GM21367 (cell line): ENCODE measurements around the gene NAPEPLD.
A peak's percentile ranks its signal among the peaks of the same experiment; 100 is the strongest.
"Not testable (repeated sequence)": the region's sequence is repeated elsewhere in the genome, so short reads cannot be mapped to it uniquely, and the experiment has no call there.

Source experiments
- ATAC-seq: cut with Tn5 transposase; IDR thresholded peaks from one replicate; pipeline ENCODE4 v1.9.1; 2021; ENCODE audit not compliant: unreplicated experiment

Gene NAPEPLD

GRCh38 chr7:103148994-103149807, at the start of gene NAPEPLD:
Gene NAPEPLD (minus strand): TSS chr7:103149099. CDS start chr7:103128776, 20,323 bp downstream.
- ATAC-seq = peak; percentile 77

- not testable (repeated sequence) for ATAC-seq
These were observed 49.2 kb upstream of the NAPEPLD start for GRCh38 chr7:103198079-103198478.

DNA sequence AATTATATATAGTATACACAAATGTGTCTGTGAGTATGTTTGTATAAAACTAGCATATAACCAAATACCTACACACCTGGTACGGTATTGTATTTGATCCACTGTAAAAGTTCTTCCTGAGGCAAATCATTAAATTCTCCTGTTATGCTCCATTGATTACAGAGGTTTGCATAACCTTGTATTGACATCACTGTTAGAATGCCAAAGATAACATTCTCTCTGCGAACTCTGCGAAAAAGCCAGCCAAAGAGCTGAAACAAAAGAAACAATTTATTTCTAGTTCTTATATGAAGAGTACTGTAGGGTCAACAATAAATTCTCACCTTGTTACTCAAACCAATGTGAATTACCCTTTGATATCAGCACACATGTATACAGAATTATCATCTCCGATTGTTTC, 46.5 kb upstream of the NAPEPLD start:
- not testable (repeated sequence) for ATAC-seq

GRCh38 chr7:103172415-103173146, 23.7 kb upstream of the NAPEPLD start:
- not testable (repeated sequence) for ATAC-seq

DNA sequence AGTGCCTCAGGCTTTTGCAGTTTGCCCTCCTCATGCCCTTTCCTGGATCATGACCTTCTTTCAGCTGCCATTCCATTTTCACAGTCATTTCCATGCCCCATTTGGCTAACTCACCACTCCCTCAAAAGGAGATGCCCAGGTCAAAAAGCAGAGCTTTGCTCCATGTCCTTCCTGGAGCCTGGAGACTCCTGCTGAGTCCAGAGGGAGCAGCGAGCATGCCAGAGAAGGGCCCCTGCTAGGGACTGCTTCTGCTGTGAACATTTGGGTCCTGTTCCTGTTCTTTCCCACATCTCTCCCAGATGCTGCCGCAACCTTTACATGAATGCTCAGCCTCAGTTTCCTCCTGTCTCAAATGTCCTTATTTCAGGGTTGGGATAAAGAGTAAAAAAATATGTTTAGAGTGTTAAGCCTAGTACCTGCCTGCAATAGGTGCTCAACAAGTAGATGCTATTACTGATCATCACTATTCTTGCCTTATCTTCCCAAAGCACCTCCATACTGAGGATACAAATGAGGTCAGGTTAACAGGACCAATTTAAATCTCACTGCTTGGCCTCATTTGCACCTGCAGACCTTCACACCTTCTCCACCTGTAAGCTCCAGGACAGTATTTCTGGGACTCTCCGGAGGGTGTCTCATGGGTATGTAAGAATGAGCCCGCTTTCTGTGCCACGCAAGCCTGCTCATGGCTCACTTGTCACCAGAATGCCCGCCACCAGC, 23.0 kb upstream of the NAPEPLD start:
- not testable (repeated sequence) for ATAC-seq

DNA sequence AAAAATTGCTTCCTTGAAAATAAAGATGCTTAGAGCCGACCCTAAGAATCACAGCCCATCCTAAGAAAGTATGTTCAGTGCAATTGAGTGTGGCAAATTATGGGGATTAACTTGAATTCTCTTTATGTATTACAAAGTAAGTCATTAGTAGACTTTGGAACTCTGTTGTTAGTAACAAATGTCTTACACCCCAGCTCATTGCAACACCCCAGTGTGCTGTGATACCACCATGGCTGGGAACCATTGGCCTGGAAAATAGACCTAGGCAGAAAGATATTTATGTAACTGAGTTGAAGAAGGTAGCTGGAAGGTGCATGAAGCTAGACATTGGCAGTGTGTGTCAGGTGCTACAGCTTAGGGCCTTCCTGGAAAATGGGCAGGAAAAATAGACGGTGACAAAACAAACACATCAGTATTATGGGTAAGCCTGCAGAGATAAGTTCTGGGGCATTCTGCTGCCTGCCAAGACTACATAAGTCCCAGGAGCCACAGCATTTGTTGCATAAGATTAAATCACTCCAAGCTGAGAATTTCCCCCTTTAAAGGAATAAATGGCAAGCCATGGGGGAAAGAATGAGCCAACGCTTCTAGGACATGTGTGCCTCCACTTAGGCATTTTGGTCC, 18.1 kb upstream of the NAPEPLD start:
- not testable (repeated sequence) for ATAC-seq

GRCh38 chr7:103163087-103163825, 14.4 kb upstream of the NAPEPLD start:
- not testable (repeated sequence) for ATAC-seq

GRCh38 chr7:103162641-103163040, 13.7 kb upstream of the NAPEPLD start:
- not testable (repeated sequence) for ATAC-seq

GRCh38 chr7:103161998-103162616, 13.2 kb upstream of the NAPEPLD start:
- not testable (repeated sequence) for ATAC-seq

DNA sequence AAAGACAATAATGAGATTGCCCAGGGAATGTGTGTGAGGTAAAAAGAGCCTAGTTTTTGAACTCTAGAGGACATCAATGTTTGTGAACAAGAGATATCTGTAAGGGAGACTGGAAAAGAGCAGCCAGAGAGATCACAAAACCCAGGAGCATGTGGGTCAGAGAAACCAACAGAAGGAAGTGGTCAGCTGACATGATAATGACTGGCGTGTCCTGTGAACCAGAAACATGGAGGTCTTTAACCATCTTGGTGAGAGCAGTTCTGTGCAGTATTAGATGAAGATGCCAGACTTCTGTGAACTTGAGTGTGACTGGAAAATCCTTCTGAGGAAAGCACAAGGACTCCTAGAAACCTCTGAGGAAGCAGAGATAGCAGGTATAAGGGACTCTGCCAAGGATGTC, 10.2 kb upstream of the NAPEPLD start:
- not testable (repeated sequence) for ATAC-seq

DNA sequence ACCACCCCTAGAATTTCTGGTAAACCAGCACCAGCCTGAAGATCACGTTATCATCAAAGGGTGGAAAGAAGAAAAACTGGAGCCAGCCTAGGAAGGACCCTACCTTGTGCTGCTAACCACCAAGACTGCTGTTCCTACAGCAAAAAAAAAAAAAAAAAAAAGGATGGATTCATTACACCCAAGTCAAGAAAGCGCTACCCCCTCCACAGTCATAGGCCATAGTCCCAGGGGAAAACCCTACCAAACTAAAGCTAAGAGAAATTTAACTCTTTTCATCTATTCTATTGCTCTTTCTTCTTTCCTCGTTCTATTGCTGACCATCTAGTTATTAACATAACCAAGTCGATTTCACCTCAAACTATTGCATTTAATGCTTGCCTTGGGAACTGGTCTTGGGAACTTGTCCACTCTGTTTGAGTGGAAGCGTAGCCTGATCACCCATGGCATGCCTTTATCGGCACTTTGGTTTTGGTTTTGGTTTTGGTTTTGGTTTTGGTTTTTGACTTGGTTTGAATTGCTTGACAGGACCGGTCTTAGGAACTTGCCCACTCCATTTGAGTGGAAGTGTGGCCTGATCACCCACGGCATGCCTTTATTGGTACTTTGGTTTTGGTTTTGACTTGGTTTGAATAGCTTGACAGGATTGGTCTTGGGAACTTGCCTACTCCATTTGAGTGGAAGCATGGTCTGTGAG, 6.6 kb upstream of the NAPEPLD start:
- ATAC-seq = not testable (repeated sequence)

DNA sequence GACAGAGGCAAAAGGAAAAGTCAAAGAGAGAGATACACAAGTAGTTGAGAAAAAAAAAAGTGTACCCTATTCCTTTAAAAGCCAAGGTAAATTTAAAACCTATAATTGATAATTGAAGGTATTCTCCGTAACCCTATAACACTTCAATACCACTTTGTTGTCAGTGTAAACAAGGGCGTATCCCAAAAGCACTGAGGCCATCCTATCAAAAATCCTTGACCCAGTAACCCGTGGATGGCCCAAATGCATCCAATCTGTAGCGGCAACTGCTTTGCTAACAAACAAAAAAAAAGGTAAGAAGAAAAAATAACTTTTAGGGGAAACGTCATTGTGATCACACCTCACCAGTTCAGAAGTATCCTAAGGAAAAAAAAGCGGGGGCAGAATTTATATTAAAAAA, 5.1 kb upstream of the NAPEPLD start:
- no peak for ATAC-seq

DNA sequence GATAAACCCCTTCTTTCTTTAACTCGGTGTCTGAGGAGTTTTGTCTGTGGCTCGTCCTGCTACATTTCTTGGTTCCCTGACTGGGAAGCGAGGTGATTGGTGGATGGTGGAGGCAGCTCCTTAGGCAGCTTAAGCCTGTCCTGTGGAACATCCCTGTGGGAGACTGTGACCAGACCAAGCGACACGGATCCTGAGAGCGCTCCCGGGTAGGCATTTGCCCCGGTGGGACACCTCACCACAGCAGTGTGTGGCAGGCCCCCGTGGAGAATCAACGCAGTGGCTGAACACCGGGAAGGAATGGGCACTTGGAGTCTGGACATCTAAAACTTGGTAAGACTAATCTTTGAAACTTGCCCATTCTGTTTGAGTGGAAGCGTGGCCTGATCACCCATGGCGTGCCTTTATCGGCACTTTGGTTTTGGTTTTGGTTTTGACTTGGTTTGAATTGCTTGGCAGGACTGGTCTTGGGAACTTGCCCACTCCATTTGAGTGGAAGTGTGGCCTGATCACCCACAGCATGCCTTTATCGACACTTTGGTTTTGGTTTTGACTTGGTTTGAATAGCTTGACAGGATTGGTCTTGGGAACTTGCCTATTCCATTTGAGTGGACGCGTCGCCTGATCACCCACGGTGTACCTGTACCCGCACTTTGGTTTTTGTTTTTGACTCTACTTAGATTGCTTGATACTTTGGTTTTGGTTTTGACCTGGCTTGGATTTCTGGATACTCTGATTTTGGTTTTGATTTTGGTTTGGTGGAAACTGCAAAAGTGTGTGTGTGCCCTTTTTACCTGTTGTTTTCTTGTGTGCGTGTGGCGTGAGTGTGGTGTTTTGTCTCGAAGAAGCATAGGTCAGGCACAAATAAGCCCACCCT, 4.1 kb upstream of the NAPEPLD start:
- ATAC-seq = not testable (repeated sequence)

GRCh38 chr7:103151993-103152676, 3.2 kb upstream of the NAPEPLD start:
- not testable (repeated sequence) for ATAC-seq

DNA sequence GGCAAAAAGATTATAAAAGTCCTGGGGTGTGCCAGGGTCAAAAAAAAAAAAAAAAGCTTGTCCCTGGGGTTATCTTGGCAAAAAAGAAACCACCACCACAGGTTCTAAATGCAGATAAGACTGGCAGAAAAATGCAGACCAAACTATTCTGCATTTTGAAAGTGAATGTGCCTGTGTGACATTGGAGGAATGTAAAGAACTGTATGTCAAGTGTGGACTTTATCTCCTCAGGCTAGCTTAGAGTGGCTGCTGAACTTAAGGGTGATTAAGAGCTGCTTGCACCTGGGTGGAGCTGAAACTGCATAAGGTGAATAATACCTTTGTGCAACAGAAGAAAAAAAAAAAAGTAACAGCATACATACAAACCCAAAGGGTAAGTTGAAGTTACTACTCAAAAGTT, 1.3 kb upstream of the NAPEPLD start:
- ATAC-seq = no peak

DNA sequence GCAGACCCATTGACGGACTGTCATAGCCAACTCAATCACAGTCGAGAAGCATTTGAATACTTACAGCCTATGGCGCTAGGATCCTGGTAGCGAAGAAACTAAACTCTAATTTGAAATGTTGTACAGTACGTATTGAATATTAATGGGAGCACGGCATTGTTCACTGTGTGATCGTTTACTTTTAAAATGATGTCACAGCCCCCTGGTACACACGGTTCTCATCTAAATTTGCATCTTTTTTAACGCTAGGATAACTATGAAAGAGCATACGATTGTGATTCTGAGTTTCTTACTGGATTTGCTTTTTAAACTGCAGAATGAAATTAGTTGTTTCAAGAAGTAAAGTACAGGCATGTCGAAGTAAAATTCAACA, 895 bp upstream of the NAPEPLD start:
- ATAC-seq = peak; percentile 7

- no peak for ATAC-seq
These were observed 537 bp downstream of the NAPEPLD start for GRCh38 chr7:103148131-103148993.
